OCI-LY1 (cell line): ENCODE results near the gene CNPPD1.
A peak's percentile ranks its signal among the peaks of the same experiment; 100 is the strongest.

Source experiments
- CTCF ChIP-seq: fragments of 200-600 bp; sonication (generic), shearing (Covaris generic); IDR thresholded peaks from 2 replicates; pipeline ENCODE4 v1.5.1; 2017; ENCODE audit warnings: mild to moderate bottlenecking, antibody characterized with exemption, low read length, moderate library complexity, mixed read lengths
- EZH2 ChIP-seq: fragments of 200-600 bp; sonication (generic), shearing (Covaris generic); IDR thresholded peaks from 2 replicates; pipeline ENCODE4 v1.8.0; 2017; ENCODE audit warnings: borderline replicate concordance, mixed run types, mild to moderate bottlenecking, antibody characterized with exemption, low read length, moderate library complexity, mixed read lengths

- TF ChIP-seq EZH2: no peak
- TF ChIP-seq CTCF: peak; percentile 82
Measured at GRCh38 chr2:219171231-219171651, 5.5 kb downstream of the CNPPD1 start.
